HUES6 (cell line): ENCODE results near the gene GYPC.

Experiments used
- H3K27ac ChIP-seq: 2 replicates; pipeline ENCODE4 v1.7.0; 2013; ENCODE audit warnings: low read depth, mild to moderate bottlenecking, low read length, inconsistent platforms
- H3K27me3 ChIP-seq: 2 replicates; pipeline ENCODE4 v1.6.1; 2013; ENCODE audit warnings: low read length; ENCODE audit not compliant: control insufficient read depth, insufficient read depth
- H3K36me3 ChIP-seq: 2 replicates; pipeline ENCODE4 v1.6.1; 2013; ENCODE audit warnings: low read length; ENCODE audit not compliant: control insufficient read depth, insufficient read depth
- H3K4me1 ChIP-seq: 2 replicates; pipeline ENCODE4 v1.6.1; 2013; ENCODE audit warnings: low read length; ENCODE audit not compliant: control insufficient read depth, insufficient read depth
- H3K4me3 ChIP-seq: 2 replicates; pipeline ENCODE4 v1.5.1; 2013; ENCODE audit warnings: low read depth, low read length
- H3K9ac ChIP-seq: one replicate; pipeline ENCODE4 v1.6.1; 2013; ENCODE audit warnings: mild to moderate bottlenecking, low read length
- H3K9me3 ChIP-seq: 2 replicates; pipeline ENCODE4 v1.6.1; 2013; ENCODE audit warnings: low read depth, low read length; ENCODE audit not compliant: control insufficient read depth, insufficient read depth

Gene GYPC

GRCh38 chr2:126658905-126659561 lies 3.1 kb downstream of the GYPC start:
- H3K36me3 ChIP-seq = no peaks in the 10 kb centered on the region; the same call in 1 of the 2 replicates
- no peak overlapping the region for H3K4me3 ChIP-seq
- H3K27ac ChIP-seq = no peak overlapping the region
- peaks cover 42% of the 10 kb centered on the region for H3K4me1 ChIP-seq
- H3K9ac ChIP-seq = no peak overlapping the region
- peaks cover 7% of the 10 kb centered on the region; the same call in 1 of the 2 replicates for H3K27me3 ChIP-seq
- H3K9me3 ChIP-seq = no peaks in the 10 kb centered on the region

- H3K36me3 ChIP-seq = no peaks in the 10 kb centered on the region; the same call in 1 of the 2 replicates
- no peak overlapping the region for H3K27ac ChIP-seq
- H3K9ac ChIP-seq = no peak overlapping the region
- H3K9me3 ChIP-seq = no peaks in the 10 kb centered on the region
- peaks cover 41% of the 10 kb centered on the region for H3K4me1 ChIP-seq
- no peak overlapping the region for H3K4me3 ChIP-seq
- peaks cover 7% of the 10 kb centered on the region; the same call in 1 of the 2 replicates for H3K27me3 ChIP-seq
These were observed 3.9 kb downstream of the GYPC start for GRCh38 chr2:126659562-126660467.

GRCh38 chr2:126660971-126661370 lies 5.0 kb downstream of the GYPC start:
- Histone ChIP-seq H3K36me3 (no peaks in the 10 kb centered on the region; the same call in 1 of the 2 replicates), H3K9ac (no peak overlapping the region), H3K27me3 (no peaks in the 10 kb centered on the region), H3K9me3 (no peaks in the 10 kb centered on the region), H3K4me1 (peaks cover 36% of the 10 kb centered on the region), H3K4me3 (no peak overlapping the region), H3K27ac (no peak overlapping the region)

GRCh38 chr2:126661702-126662500 lies 5.9 kb downstream of the GYPC start:
- H3K27ac ChIP-seq = no peak overlapping the region
- H3K9ac ChIP-seq = no peak overlapping the region
- no peaks in the 10 kb centered on the region; the same call in 1 of the 2 replicates for H3K36me3 ChIP-seq
- H3K4me3 ChIP-seq = no peak overlapping the region
- peaks cover 40% of the 10 kb centered on the region for H3K4me1 ChIP-seq
- H3K27me3 ChIP-seq = no peaks in the 10 kb centered on the region
- H3K9me3 ChIP-seq = no peaks in the 10 kb centered on the region

- Histone ChIP-seq H3K4me3 (no peak overlapping the region), H3K4me1 (peaks cover 34% of the 10 kb centered on the region), H3K9me3 (no peaks in the 10 kb centered on the region), H3K9ac (no peak overlapping the region), H3K36me3 (no peaks in the 10 kb centered on the region; the same call in 1 of the 2 replicates), H3K27me3 (no peaks in the 10 kb centered on the region), H3K27ac (no peak overlapping the region)
These were observed 6.7 kb downstream of the GYPC start for GRCh38 chr2:126662621-126663020.

- no peak overlapping the region for H3K4me3 ChIP-seq
- H3K27ac ChIP-seq = no peak overlapping the region
- H3K36me3 ChIP-seq = no peaks in the 10 kb centered on the region; the same call in 1 of the 2 replicates
- no peaks in the 10 kb centered on the region for H3K9me3 ChIP-seq
- H3K9ac ChIP-seq = no peak overlapping the region
- peaks cover 26% of the 10 kb centered on the region for H3K4me1 ChIP-seq
- no peaks in the 10 kb centered on the region for H3K27me3 ChIP-seq
These were observed 7.4 kb downstream of the GYPC start for GRCh38 chr2:126663184-126663963.

- Histone ChIP-seq H3K4me1 (peaks cover 17% of the 10 kb centered on the region), H3K4me3 (no peak overlapping the region), H3K27ac (no peak overlapping the region), H3K36me3 (no peaks in the 10 kb centered on the region; the same call in 1 of the 2 replicates), H3K27me3 (no peaks in the 10 kb centered on the region), H3K9me3 (no peaks in the 10 kb centered on the region), H3K9ac (no peak overlapping the region)
These were observed 8.3 kb downstream of the GYPC start for GRCh38 chr2:126664234-126664633.

- Histone ChIP-seq H3K4me1 (peaks cover 13% of the 10 kb centered on the region), H3K27me3 (no peaks in the 10 kb centered on the region), H3K9me3 (no peaks in the 10 kb centered on the region), H3K4me3 (no peak overlapping the region), H3K9ac (no peak overlapping the region), H3K36me3 (no peaks in the 10 kb centered on the region; the same call in 1 of the 2 replicates), H3K27ac (no peak overlapping the region)
These were observed 8.7 kb downstream of the GYPC start for GRCh38 chr2:126664639-126665038.

- Histone ChIP-seq H3K4me1 (peaks cover 13% of the 10 kb centered on the region), H3K4me3 (no peak overlapping the region), H3K36me3 (no peaks in the 10 kb centered on the region), H3K27ac (no peak overlapping the region), H3K9ac (no peak overlapping the region), H3K9me3 (no peaks in the 10 kb centered on the region), H3K27me3 (no peaks in the 10 kb centered on the region)
These were observed 9.5 kb downstream of the GYPC start for GRCh38 chr2:126665483-126665882.

- Histone ChIP-seq H3K27ac (no peak overlapping the region), H3K4me3 (no peak overlapping the region), H3K9ac (no peak overlapping the region), H3K27me3 (no peaks in the 10 kb centered on the region), H3K9me3 (no peaks in the 10 kb centered on the region), H3K4me1 (peaks cover 13% of the 10 kb centered on the region), H3K36me3 (no peaks in the 10 kb centered on the region)
These were observed 12.3 kb downstream of the GYPC start for GRCh38 chr2:126668254-126668653.
